OCI-LY1 (cell line): ENCODE results near the gene TMEM236.

ENCODE experiments used
- H2AFZ ChIP-seq: fragments of 200-600 bp; sonication (generic), shearing (Covaris generic); 2 replicates; pipeline ENCODE4 v1.6.0; 2014; ENCODE audit warnings: antibody characterized with exemption, mild to moderate bottlenecking, low read length
- H3F3A ChIP-seq: fragments of 200-600 bp; sonication (generic), shearing (Covaris generic); 2 replicates; pipeline ENCODE4 v1.6.0; 2014; ENCODE audit warnings: mild to moderate bottlenecking, antibody characterized with exemption, low read length, moderate library complexity; ENCODE audit not compliant: insufficient read depth
- H3K27ac ChIP-seq: fragments of 200-600 bp; sonication (generic); 2 replicates; pipeline ENCODE4 v1.5.1; 2014; ENCODE audit warnings: low read length, mixed run types, mild to moderate bottlenecking, low read depth; ENCODE audit not compliant: poor library complexity, severe bottlenecking
- H3K27me3 ChIP-seq: fragments of 200-600 bp; sonication (generic); 2 replicates; pipeline ENCODE4 v1.6.0; 2014; ENCODE audit warnings: antibody characterized with exemption, mild to moderate bottlenecking, low read length, moderate library complexity; ENCODE audit not compliant: insufficient read depth
- H3K36me3 ChIP-seq: fragments of 200-600 bp; sonication (generic); 2 replicates; pipeline ENCODE4 v1.6.1; 2014; ENCODE audit warnings: mild to moderate bottlenecking, antibody characterized with exemption, low read length, moderate library complexity, mixed read lengths; ENCODE audit not compliant: insufficient read depth
- H3K4me1 ChIP-seq: fragments of 200-600 bp; sonication (generic); 2 replicates; pipeline ENCODE4 v1.5.1; 2014; ENCODE audit warnings: mild to moderate bottlenecking, low read length, moderate library complexity; ENCODE audit not compliant: insufficient read depth, severe bottlenecking
- H3K4me2 ChIP-seq: fragments of 200-600 bp; sonication (generic), shearing (Covaris generic); 2 replicates; pipeline ENCODE4 v1.6.1; 2014; ENCODE audit warnings: low read length
- H3K4me3 ChIP-seq: fragments of 200-600 bp; sonication (generic); 2 replicates; pipeline ENCODE4 v1.5.1; 2014; ENCODE audit warnings: low read length, low read depth, mild to moderate bottlenecking, mixed read lengths; ENCODE audit not compliant: poor library complexity, severe bottlenecking
- H3K79me2 ChIP-seq: fragments of 200-600 bp; shearing (Covaris generic); 2 replicates; pipeline ENCODE4 v1.6.1; 2016; ENCODE audit warnings: mixed run types, low read length, mixed read lengths; ENCODE audit not compliant: insufficient read depth
- H3K9ac ChIP-seq: fragments of 200-600 bp; sonication (generic), shearing (Covaris generic); 2 replicates; pipeline ENCODE4 v1.6.1; 2014; ENCODE audit warnings: mild to moderate bottlenecking, low read length, mixed read lengths
- H3K9me2 ChIP-seq: fragments of 200-600 bp; sonication (generic), shearing (Covaris generic); 2 replicates; pipeline ENCODE4 v1.6.1; 2014; ENCODE audit warnings: low read depth, mild to moderate bottlenecking, low read length, mixed read lengths
- H3K9me3 ChIP-seq: fragments of 200-600 bp; shearing (Covaris generic); 2 replicates; pipeline ENCODE4 v1.6.1; 2014; ENCODE audit warnings: low read length, mixed read lengths
- H4K20me1 ChIP-seq: fragments of 200-600 bp; sonication (generic), shearing (Covaris generic); 2 replicates; pipeline ENCODE4 v1.6.0; 2016; ENCODE audit warnings: mild to moderate bottlenecking, low read length; ENCODE audit not compliant: insufficient read depth
- CTCF ChIP-seq: fragments of 200-600 bp; sonication (generic), shearing (Covaris generic); IDR thresholded peaks from 2 replicates; pipeline ENCODE4 v1.5.1; 2017; ENCODE audit warnings: mild to moderate bottlenecking, antibody characterized with exemption, low read length, moderate library complexity, mixed read lengths
- EZH2 ChIP-seq: fragments of 200-600 bp; sonication (generic), shearing (Covaris generic); IDR thresholded peaks from 2 replicates; pipeline ENCODE4 v1.8.0; 2017; ENCODE audit warnings: borderline replicate concordance, mixed run types, mild to moderate bottlenecking, antibody characterized with exemption, low read length, moderate library complexity, mixed read lengths

TMEM236 gene

GRCh38 chr10:17709492-17709891, 42.5 kb upstream of the TMEM236 start:
- Histone ChIP-seq H3K4me2 (no peak overlapping the region), H4K20me1 (no peaks in the 10 kb centered on the region), H3K27ac (no peak overlapping the region), H3K9ac (no peak overlapping the region), H3K4me1 (no peaks in the 10 kb centered on the region), H2AFZ (no peak overlapping the region), H3K9me3 (no peaks in the 10 kb centered on the region), H3K27me3 (no peaks in the 10 kb centered on the region), H3K79me2 (no peaks in the 10 kb centered on the region), H3K36me3 (peaks cover 28% of the 10 kb centered on the region), H3K9me2 (no peaks in the 10 kb centered on the region), H3F3A (no peaks in the 10 kb centered on the region), H3K4me3 (no peak overlapping the region)
- TF ChIP-seq EZH2 (no peak), CTCF (no peak)

- Histone ChIP-seq H3K36me3 (peaks cover 32% of the 10 kb centered on the region), H3K79me2 (no peaks in the 10 kb centered on the region), H4K20me1 (no peaks in the 10 kb centered on the region), H2AFZ (no peak overlapping the region), H3F3A (no peaks in the 10 kb centered on the region), H3K9me3 (no peaks in the 10 kb centered on the region), H3K27ac (no peak overlapping the region), H3K27me3 (no peaks in the 10 kb centered on the region), H3K4me1 (no peaks in the 10 kb centered on the region), H3K4me3 (no peak overlapping the region), H3K9me2 (no peaks in the 10 kb centered on the region), H3K4me2 (no peak overlapping the region), H3K9ac (no peak overlapping the region)
- TF ChIP-seq EZH2 = no peak
- TF ChIP-seq CTCF = no peak
These were observed 41.8 kb upstream of the TMEM236 start for GRCh38 chr10:17710181-17710580.

DNA sequence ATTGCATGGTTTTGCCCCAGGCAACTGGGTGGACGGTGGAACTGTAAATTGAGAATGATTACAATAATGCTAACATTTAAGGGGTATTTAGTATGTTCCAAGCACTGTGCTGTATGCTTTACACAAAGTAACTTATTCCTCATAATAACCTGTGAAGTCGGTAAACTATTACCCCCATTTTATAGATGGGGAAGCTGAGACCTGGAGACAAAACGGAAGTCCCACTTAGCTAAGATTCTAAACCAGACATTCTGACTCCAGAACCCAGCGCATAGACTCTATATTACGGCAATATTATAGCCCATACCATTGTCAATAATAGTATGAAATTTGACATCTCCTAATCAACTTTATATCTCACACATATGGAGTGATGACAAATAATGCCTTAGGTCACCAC, 39.9 kb upstream of the TMEM236 start:
- no peaks in the 10 kb centered on the region for H4K20me1 ChIP-seq
- H3K9me2 ChIP-seq = no peaks in the 10 kb centered on the region
- H3K9me3 ChIP-seq = no peaks in the 10 kb centered on the region
- no peaks in the 10 kb centered on the region for H3F3A ChIP-seq
- H3K27me3 ChIP-seq = no peaks in the 10 kb centered on the region
- H2AFZ ChIP-seq = no peak overlapping the region
- H3K27ac ChIP-seq = no peak overlapping the region
- no peak overlapping the region for H3K4me2 ChIP-seq
- no peak overlapping the region for H3K9ac ChIP-seq
- peaks cover 44% of the 10 kb centered on the region for H3K36me3 ChIP-seq
- TF ChIP-seq EZH2 (no peak), CTCF (no peak)
- H3K4me1 ChIP-seq = no peaks in the 10 kb centered on the region
- H3K79me2 ChIP-seq = no peaks in the 10 kb centered on the region
- H3K4me3 ChIP-seq = no peak overlapping the region
